Fibroblast of mammary gland (primary cell): Measurements from ENCODE around the gene IGF1R.

ENCODE experiments used
- DNase-seq: peaks from one replicate; pipeline ENCODE4 v3.0.0-alpha.2; 2010; ENCODE audit warnings: low read depth
- H3K4me3 ChIP-seq: 2 replicates; pipeline ENCODE4 v1.5.1; 2011; ENCODE audit warnings: low read depth, mild to moderate bottlenecking, low read length, moderate library complexity; ENCODE audit not compliant: control insufficient read depth
- CTCF ChIP-seq: conservative IDR thresholded peaks from 2 replicates; pipeline ENCODE4 v1.5.1; 2011; ENCODE audit warnings: low read depth, low read length, inconsistent platforms; ENCODE audit not compliant: control insufficient read depth, insufficient read depth

Gene IGF1R

DNA sequence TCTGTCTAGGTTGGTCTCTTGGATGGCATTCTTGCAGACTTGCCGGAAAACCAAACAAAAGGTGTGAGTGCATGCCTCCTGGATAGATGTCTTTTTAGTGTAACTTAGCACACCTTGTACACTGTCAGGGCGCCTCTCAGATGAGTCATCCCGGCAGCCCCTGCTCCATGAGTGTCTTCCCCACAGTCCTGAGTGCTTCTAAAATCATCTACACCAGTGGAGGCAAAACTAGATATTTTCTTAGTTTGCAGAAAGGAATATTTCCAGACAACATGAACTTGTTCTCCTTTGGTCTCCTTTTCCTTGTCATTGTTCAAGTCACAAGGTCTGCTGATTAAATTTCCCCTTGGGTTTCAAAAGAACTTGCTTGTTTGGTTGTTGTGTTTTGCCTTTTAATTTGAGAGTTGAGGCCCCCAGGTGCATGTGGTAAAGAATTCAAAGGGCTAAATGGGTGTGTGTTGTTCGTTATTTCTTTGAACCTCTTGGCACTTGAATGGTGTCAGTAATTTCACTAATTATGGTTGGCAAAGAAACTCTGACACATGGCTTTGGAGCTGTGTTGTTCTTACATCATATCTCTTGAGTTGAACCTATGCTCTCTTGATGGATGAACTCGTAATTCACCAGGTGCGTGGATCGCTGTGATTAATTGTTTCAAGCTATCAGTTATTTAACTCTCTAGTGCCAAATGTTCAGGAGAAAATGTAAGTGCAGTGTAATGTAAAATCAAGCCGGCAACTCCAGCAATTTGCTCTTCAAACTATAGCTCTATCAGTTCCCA is 98.2 kb downstream of the IGF1R start:
- no peak for DNase-seq
- TF ChIP-seq CTCF, result no peak
- no peak overlapping the region for H3K4me3 ChIP-seq

DNA sequence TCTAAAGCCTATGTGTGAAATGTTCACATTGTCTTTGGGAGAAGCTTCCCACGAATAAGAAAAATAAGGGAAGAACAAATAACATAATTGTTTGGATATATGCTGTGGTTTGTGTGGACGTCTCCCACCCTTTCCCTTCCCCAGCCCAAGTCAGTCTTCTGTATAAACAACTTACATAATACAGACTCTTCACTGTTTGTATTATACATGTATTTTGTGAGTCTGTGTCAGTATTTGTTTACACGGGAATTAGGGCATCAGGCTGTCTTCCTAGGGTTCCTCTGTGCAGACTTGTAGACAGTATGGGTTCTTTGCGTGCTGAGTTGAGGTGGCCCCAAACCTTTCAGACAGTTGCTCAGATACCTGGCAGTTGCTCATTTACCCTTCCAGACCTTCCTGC is 103.4 kb downstream of the IGF1R start:
- TF ChIP-seq CTCF, result no peak
- H3K4me3 ChIP-seq, result no peak overlapping the region
- DNase-seq, result no peak

- TF ChIP-seq CTCF, result no peak
- H3K4me3 ChIP-seq, result peak overlapping the region; percentile 41
- DNase-seq, result peak; percentile 38
These were observed 105.7 kb downstream of the IGF1R start for GRCh38 chr15:98753726-98754656.

GRCh38 chr15:98754657-98755022 is 106.3 kb downstream of the IGF1R start:
- no peak for TF ChIP-seq CTCF
- peak overlapping the region; percentile 41 for H3K4me3 ChIP-seq
- DNase-seq, result no peak

GRCh38 chr15:98755138-98755537 is 106.8 kb downstream of the IGF1R start:
- no peak overlapping the region for H3K4me3 ChIP-seq
- DNase-seq, result peak; percentile 51
- TF ChIP-seq CTCF, result no peak

- TF ChIP-seq CTCF, result no peak
- no peak for DNase-seq
- H3K4me3 ChIP-seq, result no peak overlapping the region
These were observed 107.4 kb downstream of the IGF1R start for GRCh38 chr15:98755781-98756180.
